ENCODE measurements around the gene SLC10A6.

GRCh38 chr4:86857341-86858052, 8.3 kb upstream of the SLC10A6 start:
- TF ChIP-seq CTCF (IDR thresholded peaks at IDR 0.05) (no peak), POLR2A (IDR thresholded peaks at IDR 0.05) (no peak)

All from adrenal gland (tissue), 5 donors.